DMS79 (cell line): Measurements from ENCODE around the gene CFAP100.

Experiments used
- DNase-seq: peaks from one replicate; lab custom pipeline; 2025; lab: John Stamatoyannopoulos, UW

Gene CFAP100

DNA sequence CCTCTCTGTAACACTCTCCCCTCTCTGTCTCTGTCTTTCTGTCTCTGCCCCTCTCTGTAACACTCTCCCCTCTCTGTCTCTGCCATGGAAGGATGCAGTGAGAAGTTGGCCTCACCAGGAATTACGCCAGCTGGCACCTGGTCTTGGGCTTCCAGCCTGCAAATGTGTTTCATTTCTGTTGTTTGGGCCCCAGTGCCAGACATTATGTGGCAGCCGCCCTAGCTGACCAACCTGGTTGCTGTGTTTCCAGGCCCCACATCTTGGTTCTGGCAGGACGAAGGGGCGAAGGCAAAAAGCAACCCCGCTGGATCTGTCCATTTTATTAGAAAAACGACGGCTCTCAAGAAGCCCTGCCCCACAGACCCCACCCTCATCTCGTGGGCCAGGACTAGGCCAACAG, 86.2 kb downstream of the CFAP100 start:
- no peak for DNase-seq

GRCh38 chr3:126481808-126482502, 87.2 kb downstream of the CFAP100 start:
- no peak for DNase-seq

GRCh38 chr3:126482503-126483255, 88.0 kb downstream of the CFAP100 start:
- DNase-seq = no peak

- no peak for DNase-seq
Measured at GRCh38 chr3:126483321-126483761, 88.6 kb downstream of the CFAP100 start.

GRCh38 chr3:126484148-126484547, 89.4 kb downstream of the CFAP100 start:
- DNase-seq = no peak

DNA sequence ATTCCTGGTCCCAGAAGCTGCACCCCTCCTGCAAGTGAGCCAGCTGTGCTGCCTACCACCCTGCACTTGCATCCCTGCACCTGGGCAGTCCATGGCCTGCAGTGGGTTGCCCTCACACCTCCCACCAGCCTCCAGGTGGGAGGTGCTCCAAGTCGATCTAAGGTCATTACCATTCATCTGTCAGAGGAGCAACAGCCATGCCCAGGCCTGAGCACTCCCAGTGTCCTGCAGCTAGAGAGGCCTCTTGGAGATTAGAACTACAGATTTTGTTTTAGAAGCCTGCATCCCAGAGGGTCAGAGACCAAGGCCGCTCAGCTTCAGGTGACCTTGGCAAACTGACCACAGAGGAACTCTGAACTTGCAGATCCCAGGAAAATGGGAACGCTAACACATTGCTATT, 90.0 kb downstream of the CFAP100 start:
- DNase-seq = no peak

- DNase-seq = no peak
Measured at GRCh38 chr3:126485176-126485897, 90.6 kb downstream of the CFAP100 start.

GRCh38 chr3:126485956-126486355, 91.2 kb downstream of the CFAP100 start:
- DNase-seq = no peak
